SHP77 treated with DMSO at 0.1 percent for 48 hours (cell line): ENCODE results near the gene PCNT.
A peak's percentile ranks its signal among the peaks of the same experiment; 100 is the strongest.
"Not testable (repeated sequence)": the region's sequence is repeated elsewhere in the genome, so short reads cannot be mapped to it uniquely, and the experiment has no call there.

Experiments
- DNase-seq: peaks from one replicate; lab custom pipeline; 2025; lab: John Stamatoyannopoulos, UW

PCNT gene

DNA sequence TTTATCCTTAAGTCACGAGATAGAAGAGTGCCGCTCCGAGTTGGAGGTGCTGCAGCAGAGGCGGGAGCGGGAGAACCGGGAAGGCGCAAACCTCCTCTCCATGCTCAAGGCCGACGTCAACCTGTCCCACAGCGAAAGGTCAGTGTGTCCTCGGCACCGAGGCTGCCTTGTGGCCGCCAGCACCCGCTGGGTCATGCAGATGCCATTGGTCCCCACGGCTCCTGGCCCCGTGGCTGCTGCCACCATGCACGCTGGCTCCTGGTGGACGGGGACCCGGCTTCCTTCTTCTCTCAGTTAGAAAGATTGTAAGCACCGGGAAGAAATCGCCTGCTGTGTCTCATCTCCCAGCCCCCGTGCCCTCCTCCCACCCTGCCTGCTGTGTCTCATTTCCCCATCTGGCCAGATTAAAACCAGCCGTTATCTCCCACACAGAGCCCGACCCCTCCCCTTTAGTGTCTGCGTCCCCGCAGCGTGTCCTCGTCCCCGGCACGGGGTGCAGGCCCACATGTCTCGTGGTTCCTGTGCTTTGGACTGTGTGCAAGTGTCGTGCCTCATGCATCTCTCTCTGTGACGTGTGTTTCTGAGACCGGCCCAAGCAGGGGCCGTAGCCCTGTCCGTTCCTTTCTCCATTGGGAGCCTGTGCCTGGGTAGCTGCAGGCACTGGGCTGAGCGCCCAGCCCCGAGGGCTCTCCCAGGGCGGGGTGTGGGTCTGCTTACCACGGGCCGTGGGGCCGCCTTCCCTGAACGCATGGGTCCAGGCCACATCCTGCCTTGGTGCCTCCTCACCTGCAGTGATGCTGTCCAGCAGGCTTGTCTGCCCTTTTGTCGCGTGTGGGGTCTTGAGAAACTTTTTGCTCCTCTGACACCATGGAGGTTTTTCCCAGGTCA is 62.1 kb downstream of the PCNT start:
- DNase-seq: no peak

DNA sequence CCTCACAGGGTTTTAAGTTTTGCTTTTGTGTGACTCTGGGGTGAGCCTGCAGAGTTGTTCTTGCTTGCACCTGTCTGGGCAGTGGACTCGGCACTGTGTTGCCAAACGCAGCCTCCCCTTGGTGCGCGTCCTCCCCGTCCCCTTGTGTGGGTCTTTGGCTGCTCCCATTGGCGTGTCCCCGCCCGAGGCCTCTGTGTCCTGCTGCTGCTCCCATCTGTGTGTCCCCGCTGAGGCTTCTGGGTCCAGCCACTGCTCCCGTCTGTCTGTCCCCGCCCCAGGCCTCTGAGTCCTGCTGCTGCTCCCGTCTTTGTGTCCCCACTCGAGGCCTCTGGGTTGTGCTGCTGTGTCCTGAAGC is 62.8 kb downstream of the PCNT start:
- no peak for DNase-seq

DNA sequence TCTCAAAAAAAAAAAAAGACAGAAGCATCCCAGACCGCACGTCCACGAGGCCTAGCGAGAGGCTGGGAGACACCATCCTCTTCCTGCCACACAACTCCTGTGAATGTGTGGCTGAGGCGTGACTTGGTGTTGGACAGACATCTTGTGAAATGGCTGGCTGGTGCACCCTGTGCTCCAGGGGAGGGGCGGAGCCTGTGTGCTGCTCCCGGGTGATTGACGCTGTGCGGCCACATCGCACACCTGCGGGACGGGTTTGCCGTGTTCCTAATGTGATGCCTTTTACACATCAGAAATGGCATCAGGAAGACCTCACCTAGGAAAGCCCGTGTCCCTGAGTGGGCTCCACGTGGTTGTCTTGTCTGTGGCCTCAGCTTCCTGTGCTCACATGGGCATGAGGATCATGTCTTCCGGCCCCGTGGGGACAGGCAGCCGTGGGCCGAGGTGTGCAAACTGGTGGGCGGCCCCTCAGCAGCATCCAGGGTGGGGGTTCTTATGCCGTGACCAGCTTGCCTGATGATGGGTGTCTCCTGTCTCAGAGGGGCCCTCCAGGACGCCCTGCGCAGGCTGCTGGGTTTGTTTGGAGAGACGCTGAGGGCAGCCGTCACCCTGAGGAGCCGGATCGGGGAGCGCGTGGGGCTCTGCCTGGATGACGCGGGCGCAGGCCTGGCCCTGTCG is 64.4 kb downstream of the PCNT start:
- DNase-seq: no peak

DNA sequence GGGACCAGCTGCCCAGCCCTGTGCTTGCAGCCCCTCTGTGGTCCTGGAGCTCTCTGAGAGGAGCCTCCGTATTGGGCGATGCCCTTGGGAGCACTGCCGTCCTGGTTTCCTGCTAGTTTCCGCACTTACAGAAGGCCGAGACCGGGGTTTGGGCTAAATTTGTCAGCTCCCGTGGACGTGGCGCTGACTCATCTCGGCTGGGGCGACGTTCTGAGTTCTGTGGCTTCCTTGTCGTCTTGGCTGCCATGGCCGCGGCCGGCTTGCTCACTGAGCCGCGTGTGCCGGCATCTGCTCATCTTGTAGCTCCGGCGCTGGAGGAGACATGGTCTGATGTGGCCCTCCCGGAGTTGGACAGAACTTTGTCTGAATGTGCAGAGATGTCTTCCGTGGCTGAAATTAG is 64.9 kb downstream of the PCNT start:
- no peak for DNase-seq

DNA sequence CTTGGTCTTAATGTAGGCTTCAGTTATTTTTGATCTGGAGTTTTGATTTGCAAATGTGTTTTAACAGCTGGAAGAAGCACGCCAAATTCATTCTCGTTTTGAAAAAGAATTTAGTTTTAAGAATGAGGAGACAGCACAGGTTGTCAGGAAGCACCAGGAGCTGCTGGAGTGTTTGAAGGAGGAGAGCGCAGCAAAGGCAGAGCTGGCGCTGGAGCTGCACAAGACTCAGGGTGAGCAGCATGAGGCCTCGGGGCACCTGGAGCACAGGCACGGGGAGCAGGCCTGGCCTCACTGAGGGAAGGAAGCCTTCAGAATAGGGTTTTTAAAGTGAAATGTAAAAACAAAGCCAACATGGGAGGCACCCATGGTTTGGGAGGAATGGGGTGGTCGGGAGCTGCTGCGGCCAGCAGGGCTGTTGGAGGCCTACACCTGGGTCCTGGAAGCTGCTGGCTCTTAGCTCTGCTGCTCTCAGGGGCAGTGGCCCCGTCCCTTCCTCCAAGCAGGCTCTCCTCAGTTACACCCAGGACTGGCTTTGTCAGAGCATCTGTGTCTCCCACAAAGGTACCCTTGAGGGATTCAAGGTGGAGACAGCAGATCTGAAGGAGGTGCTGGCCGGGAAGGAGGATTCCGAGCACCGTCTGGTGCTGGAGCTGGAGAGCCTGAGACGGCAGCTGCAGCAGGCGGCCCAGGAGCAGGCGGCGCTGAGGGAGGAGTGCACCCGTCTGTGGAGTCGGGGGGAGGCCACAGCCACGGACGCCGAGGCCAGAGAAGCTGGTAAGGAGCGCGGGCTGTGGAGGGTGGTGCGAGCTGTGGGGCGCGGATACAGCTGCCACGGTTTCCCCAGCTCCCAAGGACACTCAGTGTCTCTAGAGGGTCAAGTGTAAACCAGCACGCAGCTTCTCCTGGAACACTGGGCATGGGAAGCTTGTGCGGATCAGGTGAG is 66.9 kb downstream of the PCNT start:
- DNase-seq: no peak

DNA sequence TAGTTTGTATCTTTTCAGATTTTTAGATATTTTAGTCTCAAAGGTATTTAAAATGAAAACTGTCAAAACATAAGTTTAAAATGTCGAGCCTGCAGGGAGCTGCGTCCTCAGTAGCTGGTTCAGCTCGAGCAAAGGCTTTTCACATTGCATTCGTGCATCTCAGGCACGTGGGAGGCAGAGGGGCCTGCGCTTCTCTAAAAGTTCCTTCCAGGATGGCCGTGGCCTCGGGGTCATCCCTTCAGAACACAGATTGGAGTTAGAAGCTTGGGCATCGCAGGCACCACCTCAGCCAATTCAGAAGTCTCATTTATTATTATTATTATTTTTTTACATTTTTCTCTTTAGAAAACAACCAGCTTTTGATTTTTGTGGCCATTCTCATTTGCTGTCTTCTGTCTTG is 67.8 kb downstream of the PCNT start:
- DNase-seq: no peak

DNA sequence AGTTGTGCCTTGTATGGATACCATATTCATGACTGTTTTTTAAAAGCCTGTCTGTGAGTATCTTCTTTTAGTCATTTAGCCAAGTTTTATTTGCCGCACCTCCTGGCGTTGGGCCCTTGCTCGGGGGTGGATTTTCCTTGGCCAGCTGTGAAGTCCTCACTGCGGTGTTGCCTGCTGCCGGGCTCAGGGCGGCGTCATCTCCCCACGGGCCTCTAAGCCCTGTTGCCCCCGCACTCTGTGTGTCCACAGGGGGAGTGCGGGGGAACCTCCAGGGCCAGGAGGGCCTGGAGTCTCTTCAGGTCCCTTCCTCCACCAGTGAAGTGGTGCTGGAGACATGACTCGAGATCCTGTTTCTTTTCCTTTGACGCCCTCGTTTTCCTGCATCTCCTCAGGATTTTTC is 69.0 kb downstream of the PCNT start:
- no peak for DNase-seq

DNA sequence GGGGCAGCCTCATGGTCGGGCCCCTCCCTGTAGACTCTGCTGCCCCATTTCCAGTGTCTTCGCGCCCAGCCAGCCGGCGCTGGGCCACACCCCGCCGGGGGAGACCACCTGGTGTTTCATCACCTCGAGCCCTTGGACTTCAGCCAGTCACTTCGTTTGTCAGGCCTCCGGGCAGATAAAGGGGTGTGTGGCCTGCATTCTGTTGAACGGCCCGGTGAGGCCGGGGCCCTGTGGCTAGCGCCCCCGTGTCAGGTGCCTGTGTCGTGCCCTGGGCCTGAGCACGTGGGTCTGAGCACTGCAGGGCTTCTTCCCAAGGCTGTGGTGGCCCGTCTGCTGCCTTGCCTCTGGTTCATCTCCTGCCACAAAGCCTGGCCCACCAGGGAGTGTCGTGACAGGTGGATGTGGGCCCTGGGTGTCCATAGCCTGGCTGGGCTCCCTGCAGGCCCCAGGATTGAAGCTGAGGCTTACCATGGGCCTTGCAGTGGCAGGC is 69.5 kb downstream of the PCNT start:
- peak; percentile 23 for DNase-seq

DNA sequence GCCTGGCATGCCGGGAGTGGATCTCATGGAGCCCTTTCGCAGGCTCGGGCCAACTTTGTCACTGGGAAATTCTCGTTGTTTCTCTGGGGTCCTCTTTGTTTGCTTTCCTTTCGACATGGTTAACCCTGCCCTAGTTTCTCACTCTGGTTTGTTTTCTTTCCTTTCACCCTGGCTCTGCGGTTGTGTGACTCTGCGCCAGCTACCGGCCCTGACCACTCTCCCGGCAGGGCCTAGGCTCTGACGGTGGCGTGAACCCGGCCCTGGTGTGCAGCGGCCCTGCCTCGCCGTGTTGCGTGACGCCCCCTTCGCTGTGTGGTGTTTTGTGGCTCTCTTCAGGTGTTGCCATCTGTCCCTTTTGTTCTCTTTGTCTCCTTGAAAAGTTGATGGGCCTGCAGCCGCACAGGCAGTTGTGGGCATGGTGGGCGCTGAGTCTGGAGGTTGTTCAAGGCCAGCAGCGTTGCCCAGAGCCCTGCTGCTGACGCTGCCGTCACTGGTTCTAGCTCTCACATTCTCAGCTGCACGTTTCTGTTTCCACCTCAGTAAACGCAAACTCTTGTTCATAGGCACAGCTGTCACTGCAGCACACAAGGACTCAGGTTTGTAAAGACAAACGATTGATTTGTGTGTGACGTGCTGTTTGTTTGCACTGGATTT is 70.1 kb downstream of the PCNT start:
- no peak for DNase-seq

DNA sequence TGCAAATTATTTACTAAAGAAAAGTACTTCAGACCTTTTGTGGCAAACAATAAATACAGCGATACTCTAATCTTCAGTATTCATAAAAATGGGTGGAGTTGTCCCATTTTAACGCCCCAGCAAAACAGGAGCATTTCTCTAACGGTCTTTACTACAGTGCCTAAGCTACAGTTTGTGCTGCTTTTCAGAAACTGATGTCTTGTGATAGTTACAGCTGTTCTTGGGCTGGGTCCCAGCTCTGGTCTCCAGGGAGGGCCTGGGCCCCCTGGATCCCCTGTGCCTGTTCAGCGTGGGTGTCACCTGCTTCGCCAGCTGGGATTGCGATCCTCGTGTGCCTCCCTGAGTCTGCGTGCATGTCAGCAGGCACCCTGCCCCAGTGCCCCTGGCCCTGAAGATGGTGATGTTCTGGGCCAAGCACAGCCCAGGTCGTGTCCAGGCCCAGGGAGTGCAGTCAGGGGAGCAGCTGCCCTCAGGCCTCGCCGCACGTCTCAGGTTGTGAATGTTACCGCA is 70.7 kb downstream of the PCNT start:
- DNase-seq: no peak

DNA sequence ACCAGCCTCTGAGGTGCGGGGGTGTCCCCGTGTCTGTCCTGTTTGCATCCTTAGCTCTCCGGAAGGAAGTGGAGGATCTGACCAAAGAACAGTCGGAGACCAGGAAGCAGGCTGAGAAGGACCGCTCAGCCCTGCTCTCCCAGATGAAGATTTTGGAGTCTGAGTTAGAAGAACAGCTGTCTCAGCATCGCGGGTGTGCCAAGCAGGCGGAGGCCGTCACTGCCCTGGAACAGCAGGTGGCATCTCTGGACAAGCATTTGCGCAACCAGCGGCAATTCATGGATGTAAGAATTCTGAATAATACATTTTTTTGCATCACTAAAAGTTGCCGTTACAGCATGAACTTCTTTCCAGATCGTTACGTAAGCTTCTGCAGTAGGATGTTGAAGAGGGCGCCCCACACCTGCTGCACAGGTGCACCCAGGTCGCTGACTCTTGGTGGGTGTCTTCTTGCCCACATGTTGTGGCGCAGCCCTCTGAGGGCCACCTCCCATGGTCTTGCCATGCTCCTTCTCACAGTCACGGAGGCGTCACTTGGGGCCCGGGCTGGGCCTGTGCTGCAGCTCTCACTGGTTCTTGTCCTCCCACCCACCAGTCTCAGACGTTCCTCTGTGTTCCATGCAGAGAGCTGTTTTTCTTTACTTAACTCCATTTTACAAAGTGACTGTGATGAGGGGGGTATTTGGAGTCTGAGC is 73.4 kb downstream of the PCNT start:
- DNase-seq: no peak

DNA sequence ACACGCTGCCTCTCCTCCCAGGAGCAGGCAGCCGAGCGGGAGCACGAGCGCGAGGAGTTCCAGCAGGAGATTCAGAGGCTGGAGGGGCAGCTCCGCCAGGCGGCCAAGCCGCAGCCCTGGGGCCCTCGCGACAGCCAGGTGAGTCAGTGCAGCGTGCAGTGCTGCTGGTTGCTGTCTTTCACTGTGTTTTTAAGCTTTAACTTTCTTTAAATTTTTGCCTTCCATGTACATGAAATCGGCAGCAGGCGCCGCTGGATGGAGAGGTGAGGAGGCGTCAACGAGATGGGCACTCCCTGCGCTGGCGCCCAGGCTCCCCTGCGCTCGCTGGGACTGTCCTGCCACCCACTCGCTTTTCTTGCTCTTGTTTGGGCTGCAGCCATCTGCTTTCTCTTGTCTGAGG is 74.0 kb downstream of the PCNT start:
- no peak for DNase-seq

DNA sequence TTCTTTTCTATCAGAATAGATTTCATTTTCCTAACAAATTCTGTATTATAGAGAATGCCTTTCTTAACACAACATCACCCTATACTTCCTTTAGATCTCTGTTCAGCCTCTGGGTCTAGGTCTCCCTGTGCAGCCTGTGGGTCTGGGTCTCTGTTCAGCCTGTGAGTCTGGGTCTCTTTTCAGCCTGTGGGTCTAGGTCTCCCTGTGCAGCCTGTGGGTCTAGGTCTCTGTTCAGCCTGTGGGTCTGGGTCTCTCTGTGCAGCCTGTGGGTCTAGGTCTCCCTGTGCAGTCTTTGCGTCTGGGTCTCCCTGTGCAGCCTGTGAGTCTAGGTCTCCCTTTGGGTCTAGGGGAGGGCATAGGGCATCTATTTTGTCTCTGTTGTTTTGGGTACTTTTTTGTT is 75.2 kb downstream of the PCNT start:
- no peak for DNase-seq

DNA sequence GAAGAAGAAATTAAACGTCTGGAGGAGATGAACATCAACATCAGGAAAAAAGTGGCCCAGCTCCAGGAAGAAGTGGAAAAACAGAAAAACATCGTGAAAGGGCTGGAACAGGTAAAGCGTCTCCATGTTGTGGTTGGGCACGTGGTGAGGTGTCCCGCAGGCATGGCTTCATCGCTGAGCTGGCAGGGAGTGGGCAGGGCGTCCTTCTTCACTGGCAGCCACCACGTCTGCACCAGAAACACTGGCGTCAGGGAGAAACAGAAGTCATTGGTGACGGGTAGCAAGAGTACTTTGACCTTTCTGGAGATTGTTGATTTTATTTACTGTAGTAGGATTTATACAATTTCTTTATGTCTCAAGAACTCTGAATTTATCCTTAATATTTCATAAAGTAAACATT is 75.7 kb downstream of the PCNT start:
- no peak for DNase-seq

DNA sequence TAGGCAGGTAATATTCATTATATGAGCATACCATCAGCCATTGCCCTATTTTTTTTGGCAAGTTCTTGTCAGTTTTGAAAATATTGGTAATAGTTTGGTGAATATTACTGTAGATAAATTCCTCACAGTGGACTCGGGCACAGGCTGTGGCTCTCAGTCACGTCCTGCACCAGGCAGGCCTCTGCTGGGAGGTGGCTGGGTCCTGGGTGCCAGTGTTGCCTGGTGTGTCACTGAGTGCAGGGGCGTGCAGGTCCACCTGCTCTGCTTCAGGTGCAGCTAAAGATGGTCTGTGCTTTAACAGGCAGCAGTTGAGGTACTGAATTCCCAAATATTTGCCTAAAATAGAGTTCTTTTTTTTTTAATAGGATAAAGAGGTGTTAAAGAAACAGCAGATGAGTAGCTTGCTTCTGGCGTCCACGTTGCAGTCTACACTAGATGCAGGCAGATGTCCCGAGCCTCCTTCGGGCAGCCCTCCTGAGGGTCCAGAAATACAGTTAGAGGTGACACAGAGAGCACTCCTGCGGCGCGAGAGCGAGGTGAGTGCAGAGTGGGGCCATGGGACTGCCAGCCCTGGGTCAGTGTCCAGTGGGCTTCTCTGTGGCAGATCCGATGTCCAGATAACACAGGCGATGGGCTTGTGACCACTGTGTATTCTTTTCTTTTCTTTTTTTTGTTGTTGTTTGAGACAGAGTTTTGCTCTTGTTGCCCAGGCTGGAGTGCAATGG is 77.4 kb downstream of the PCNT start:
- DNase-seq: no peak

DNA sequence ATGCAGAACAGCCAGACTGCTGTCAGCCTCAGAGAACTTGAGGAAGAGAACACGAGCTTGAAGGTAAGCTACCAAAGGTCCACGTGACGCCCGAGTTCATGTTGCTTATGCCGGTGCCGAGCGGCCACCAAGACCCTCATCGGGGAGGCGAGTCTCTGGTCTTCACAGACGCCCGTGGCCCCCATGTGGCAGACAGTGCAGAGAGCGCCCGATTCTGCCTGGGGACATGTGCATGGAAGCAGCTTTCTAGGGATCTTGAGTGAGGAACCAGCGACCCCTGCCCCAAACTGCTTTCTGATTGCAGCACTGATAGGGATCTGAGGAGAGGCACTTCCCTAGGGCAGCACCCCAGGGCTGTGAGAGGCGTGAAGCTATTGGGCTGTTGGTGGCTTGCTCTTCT is 78.5 kb downstream of the PCNT start:
- no peak for DNase-seq

DNA sequence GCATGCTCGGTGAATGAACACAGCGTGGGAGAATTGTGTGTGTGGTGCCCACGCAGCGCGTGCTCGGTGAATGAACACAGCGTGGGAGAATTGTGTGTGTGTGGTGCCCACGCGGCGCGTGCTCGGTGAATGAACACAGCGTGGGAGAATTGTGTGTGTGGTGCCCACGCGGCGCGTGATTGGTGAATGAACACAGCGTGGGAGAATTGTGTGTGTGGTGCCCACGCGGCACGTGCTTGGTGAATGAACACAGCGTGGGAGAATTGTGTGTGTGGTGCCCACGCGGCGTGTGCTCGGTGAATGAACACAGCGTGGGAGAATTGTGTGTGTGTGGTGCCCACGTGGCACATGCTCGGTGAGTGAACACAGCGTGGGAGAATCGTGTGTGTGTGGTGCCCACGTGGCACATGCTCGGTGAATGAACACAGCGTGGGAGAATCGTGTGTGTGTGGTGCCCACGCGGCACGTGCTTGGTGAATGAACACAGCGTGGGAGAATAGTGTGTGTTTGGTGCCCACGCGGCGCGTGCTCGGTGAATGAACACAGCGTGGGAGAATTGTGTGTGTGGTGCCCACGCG is 79.4 kb downstream of the PCNT start:
- not testable (repeated sequence) for DNase-seq

DNA sequence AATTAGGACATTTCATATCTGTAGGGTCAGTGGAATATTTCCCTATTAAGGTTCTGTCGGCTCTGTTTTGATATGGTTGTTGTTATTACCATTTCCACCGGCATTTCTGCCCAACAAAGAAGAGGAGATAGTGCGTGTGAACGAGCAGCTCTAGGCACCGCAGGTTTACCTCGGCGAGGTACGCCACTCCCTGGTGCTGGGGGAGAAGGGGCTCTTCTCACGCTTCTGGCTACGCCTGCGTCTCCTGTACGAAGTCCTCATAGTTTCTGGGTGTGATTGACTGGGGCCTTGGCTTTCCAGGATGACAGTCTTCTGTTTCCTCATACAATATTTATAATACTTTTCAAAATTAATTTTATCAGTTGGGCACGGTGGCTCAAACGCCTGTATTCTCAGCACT is 80.3 kb downstream of the PCNT start:
- DNase-seq: no peak

DNA sequence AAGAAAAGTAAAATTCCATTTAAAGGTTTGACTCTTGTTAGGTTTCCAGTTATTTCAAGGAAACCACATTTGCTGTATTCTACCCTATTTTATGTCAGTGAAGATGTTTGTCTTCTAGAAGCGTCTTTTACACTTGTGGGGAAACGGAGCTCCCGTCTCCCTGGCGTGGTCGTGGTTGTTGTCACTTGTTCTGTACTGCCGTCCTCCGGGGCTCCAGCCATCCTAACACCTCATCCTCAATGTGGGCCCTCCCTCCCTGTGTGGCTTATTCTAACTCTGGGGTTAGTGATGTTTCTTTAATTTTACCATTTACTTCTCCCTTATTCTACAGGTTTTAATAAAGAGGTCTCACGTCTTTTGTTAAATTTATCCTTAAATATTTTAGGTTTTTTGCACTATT is 82.0 kb downstream of the PCNT start:
- DNase-seq: no peak
